HL-60 (cell line): ENCODE measurements around the gene IFI44L.
A peak's percentile ranks its signal among the peaks of the same experiment; 100 is the strongest.

Experiments
- DNase-seq, 2 experiments: peaks; one replicate each; pipeline ENCODE4 v3.0.0-alpha.2; 2010 to 2020; ENCODE audit warnings: low read depth in 1 of 2, low spot score in 1 of 2
- H3K27ac ChIP-seq: fragments of 250-450 bp; sonication (Bioruptor Pico); replicated peaks from 2 replicates; pipeline ENCODE4 v1.5.1; 2020; ENCODE audit warnings: mild to moderate bottlenecking, moderate library complexity
- H3K27me3 ChIP-seq: fragments of 250-450 bp; sonication (Bioruptor Pico); 2 replicates; pipeline ENCODE4 v1.5.1; 2021; ENCODE audit warnings: mild to moderate bottlenecking, moderate library complexity; ENCODE audit not compliant: insufficient read depth, poor library complexity, severe bottlenecking
- H3K4me3 ChIP-seq: replicated peaks from 2 replicates; pipeline ENCODE4 v1.5.1; 2011; ENCODE audit warnings: mild to moderate bottlenecking, control low read depth, low read length; ENCODE audit not compliant: insufficient read depth
- CTCF ChIP-seq: IDR thresholded peaks from one replicate; pipeline ENCODE4 v1.5.1; 2011; ENCODE audit warnings: low read length, control low read depth, inconsistent platforms; ENCODE audit not compliant: insufficient read depth
- GABPA ChIP-seq: IDR thresholded peaks from 2 replicates; pipeline ENCODE4 v1.6.1; 2012; ENCODE audit warnings: low read depth
- POLR2AphosphoS5 ChIP-seq: IDR thresholded peaks from 2 replicates; pipeline ENCODE4 v1.6.1; 2012; ENCODE audit warnings: low read depth
- REST ChIP-seq: IDR thresholded peaks from 2 replicates; pipeline ENCODE4 v1.6.1; 2012; ENCODE audit warnings: low read depth; ENCODE audit not compliant: insufficient replicate concordance
- SPI1 ChIP-seq: IDR thresholded peaks from 2 replicates; pipeline ENCODE4 v1.6.1; 2012; ENCODE audit warnings: low read depth, mild to moderate bottlenecking, borderline replicate concordance

IFI44L gene

GRCh38 chr1:78604643-78605042 is 15.6 kb upstream of the IFI44L start:
- Histone ChIP-seq H3K4me3 (no peak overlapping the region), H3K27ac (no peak overlapping the region), H3K27me3 (no peaks in the 10 kb centered on the region)
- TF ChIP-seq POLR2AphosphoS5: no peak
- no peak for TF ChIP-seq REST
- no peak for TF ChIP-seq CTCF
- no peak for TF ChIP-seq SPI1
- no peak for DNase-seq

GRCh38 chr1:78606274-78606673 is 14.0 kb upstream of the IFI44L start:
- Histone ChIP-seq H3K27ac (no peak overlapping the region), H3K4me3 (no peak overlapping the region), H3K27me3 (no peaks in the 10 kb centered on the region)
- TF ChIP-seq SPI1 (no peak), CTCF (no peak), GABPA (no peak), POLR2AphosphoS5 (no peak), REST (no peak)
- no peak for DNase-seq

- H3K27me3 ChIP-seq: no peaks in the 10 kb centered on the region
- no peak for DNase-seq
- no peak for TF ChIP-seq GABPA
- TF ChIP-seq SPI1: no peak
- no peak for TF ChIP-seq REST
- no peak for TF ChIP-seq POLR2AphosphoS5
- TF ChIP-seq CTCF: peak; percentile 3
- no peak overlapping the region for H3K4me3 ChIP-seq
- H3K27ac ChIP-seq: no peak overlapping the region
Measured at GRCh38 chr1:78607334-78607927, 12.8 kb upstream of the IFI44L start.
